Measurements from ENCODE around the gene HDHD3.

DNA sequence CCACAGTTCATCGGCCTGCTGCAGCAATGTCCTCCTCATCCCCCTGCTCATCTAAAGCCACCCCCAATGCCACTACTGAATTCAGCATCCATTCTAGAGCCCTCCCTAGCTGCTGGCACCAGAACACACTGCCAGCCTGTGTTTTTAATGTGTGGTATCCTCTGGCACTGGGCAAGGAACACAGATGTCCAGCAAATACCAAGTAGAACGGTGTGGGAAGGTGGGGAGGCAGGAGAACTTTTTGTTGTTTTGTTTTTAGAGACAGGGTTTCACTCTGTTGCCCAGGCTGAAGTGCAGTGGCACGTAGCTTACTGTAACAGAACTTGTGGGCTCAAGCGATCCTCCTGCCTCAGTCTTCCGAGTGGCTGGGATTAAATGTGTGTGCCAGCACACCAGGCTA is 4.7 kb downstream of the HDHD3 start:
- TF ChIP-seq CTCF (IDR thresholded peaks at IDR 0.05) (no peak), EP300 (IDR thresholded peaks at IDR 0.05) (no peak), POLR2AphosphoS5 (IDR thresholded peaks at IDR 0.05) (no peak)
